ENCODE data around the gene CDX4. TPM values are rescaled to one million over a fixed set of nuclear protein-coding genes. Genes with fewer than 3 reads are reported as not detected.

Gene CDX4, protein sequence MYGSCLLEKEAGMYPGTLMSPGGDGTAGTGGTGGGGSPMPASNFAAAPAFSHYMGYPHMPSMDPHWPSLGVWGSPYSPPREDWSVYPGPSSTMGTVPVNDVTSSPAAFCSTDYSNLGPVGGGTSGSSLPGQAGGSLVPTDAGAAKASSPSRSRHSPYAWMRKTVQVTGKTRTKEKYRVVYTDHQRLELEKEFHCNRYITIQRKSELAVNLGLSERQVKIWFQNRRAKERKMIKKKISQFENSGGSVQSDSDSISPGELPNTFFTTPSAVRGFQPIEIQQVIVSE
- not detected for total RNA-seq

DNA sequence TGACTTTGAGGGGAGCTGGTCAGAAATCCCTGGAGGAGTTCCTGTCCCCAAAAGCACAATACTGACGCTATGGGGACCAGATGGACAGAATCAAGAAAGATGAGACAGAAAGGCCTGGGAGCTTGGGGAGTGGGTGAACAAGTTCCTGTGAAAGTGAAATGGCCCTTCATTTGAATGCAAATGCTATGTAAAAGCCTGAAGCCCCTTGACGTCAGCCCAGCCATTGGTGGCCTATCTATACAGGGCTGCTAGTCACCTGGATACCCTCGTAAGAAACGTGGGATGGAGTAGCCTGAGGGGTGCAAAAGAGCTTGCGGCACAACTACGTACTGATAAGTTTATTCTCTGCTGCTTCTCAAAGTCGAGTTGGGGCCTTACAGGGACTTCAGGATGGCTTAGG, at the start of gene CDX4:
Gene CDX4 (plus strand): TSS at position 223 of the 400 bp plus-strand sequence. CDS start 201 bp downstream, outside the sequence.
- peaks cover 0 to 58% of the 10 kb centered on the region in 2 donors for H3K27me3 ChIP-seq
- H3K9me3 ChIP-seq = no peaks in the 10 kb centered on the region
- WGBS, 2 donors = 40 to 50% methylated on average over 4 to 7 of the region's 7 CpGs
- TF ChIP-seq, protein P1, sequence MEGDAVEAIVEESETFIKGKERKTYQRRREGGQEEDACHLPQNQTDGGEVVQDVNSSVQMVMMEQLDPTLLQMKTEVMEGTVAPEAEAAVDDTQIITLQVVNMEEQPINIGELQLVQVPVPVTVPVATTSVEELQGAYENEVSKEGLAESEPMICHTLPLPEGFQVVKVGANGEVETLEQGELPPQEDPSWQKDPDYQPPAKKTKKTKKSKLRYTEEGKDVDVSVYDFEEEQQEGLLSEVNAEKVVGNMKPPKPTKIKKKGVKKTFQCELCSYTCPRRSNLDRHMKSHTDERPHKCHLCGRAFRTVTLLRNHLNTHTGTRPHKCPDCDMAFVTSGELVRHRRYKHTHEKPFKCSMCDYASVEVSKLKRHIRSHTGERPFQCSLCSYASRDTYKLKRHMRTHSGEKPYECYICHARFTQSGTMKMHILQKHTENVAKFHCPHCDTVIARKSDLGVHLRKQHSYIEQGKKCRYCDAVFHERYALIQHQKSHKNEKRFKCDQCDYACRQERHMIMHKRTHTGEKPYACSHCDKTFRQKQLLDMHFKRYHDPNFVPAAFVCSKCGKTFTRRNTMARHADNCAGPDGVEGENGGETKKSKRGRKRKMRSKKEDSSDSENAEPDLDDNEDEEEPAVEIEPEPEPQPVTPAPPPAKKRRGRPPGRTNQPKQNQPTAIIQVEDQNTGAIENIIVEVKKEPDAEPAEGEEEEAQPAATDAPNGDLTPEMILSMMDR (IDR thresholded peaks at IDR 0.05) = no peak
- TF ChIP-seq POLR2A (IDR thresholded peaks at IDR 0.05) = no peak
- TF ChIP-seq EP300 (IDR thresholded peaks at IDR 0.05) = no peak
- DNase-seq (ENCODE audit: low spot score in 2 of 2) = no peak
- peaks cover 0 to 6% (median 0%) of the 10 kb centered on the region in 4 donors for H3K4me1 ChIP-seq
- H3K36me3 ChIP-seq = no peaks in the 10 kb centered on the region
- H3K4me3 ChIP-seq = no peak within 1 kb of the TSS
- H3K27ac ChIP-seq = no peak within 1 kb of the TSS

DNA sequence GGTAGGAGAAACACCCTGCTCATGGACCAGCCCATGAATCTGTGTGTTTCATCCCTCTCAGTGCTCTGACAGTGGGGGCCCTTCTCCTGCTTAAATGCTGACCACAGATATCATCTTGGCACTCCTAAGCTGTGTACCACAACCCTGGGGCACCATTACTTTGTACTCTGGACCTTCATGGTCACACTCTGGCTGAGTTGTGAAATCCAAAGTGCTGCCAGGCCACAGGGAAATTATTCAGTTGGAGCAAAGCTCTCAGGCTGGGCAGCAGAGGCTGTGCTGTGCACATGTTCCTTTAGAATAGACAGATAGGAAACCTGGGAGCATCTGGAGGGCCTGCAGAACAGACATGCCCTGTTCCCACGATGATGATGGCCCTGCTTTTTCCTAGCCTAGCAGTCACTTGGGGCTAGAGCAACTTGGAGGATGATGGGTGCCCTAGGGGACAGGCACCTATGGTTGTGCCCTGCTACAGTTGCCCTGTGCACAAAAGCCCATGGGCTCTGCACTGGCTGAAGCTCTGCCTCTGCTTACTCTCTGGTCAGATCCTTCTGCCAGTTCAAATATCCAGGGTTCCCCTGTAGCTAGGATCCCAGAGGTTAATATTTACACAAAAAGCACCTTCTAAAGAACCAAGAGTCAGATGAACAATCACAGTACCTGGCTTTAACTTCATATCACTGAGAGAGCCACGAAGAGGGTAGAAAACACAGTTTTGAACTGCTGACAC, 48.5 kb upstream of the CDX4 start:
- no peak for DNase-seq (ENCODE audit: low spot score in 2 of 2)
- TF ChIP-seq EP300 (IDR thresholded peaks at IDR 0.05) (no peak), POLR2A (IDR thresholded peaks at IDR 0.05) (no peak)
- TF ChIP-seq, protein P1 (IDR thresholded peaks at IDR 0.05) = no peak
- Histone ChIP-seq H3K4me3 (no peak overlapping the region), H3K27ac (no peak overlapping the region), H3K36me3 (no peaks in the 10 kb centered on the region), H3K4me1 (no peaks in the 10 kb centered on the region), H3K27me3 (peaks cover 0 to 9% of the 10 kb centered on the region in 2 donors), H3K9me3 (no peaks in the 10 kb centered on the region)
- WGBS, 2 donors = 31 to 73% methylated on average over 2 of the region's 2 CpGs

- no peak for TF ChIP-seq POLR2A (IDR thresholded peaks at IDR 0.05)
- TF ChIP-seq, protein P1 (IDR thresholded peaks at IDR 0.05) = no peak
- TF ChIP-seq EP300 (IDR thresholded peaks at IDR 0.05) = no peak
- Histone ChIP-seq H3K4me1 (no peaks in the 10 kb centered on the region), H3K27me3 (peaks cover 0 to 9% of the 10 kb centered on the region in 2 donors), H3K9me3 (no peaks in the 10 kb centered on the region), H3K4me3 (no peak overlapping the region), H3K27ac (no peak overlapping the region), H3K36me3 (no peaks in the 10 kb centered on the region)
- DNase-seq (ENCODE audit: low spot score in 2 of 2) = no peak
- WGBS, 2 donors = 64 to 87% methylated on average over 4 of the region's 4 CpGs
These were observed 46.6 kb upstream of the CDX4 start for GRCh38 chrX:73400136-73400748.

DNA sequence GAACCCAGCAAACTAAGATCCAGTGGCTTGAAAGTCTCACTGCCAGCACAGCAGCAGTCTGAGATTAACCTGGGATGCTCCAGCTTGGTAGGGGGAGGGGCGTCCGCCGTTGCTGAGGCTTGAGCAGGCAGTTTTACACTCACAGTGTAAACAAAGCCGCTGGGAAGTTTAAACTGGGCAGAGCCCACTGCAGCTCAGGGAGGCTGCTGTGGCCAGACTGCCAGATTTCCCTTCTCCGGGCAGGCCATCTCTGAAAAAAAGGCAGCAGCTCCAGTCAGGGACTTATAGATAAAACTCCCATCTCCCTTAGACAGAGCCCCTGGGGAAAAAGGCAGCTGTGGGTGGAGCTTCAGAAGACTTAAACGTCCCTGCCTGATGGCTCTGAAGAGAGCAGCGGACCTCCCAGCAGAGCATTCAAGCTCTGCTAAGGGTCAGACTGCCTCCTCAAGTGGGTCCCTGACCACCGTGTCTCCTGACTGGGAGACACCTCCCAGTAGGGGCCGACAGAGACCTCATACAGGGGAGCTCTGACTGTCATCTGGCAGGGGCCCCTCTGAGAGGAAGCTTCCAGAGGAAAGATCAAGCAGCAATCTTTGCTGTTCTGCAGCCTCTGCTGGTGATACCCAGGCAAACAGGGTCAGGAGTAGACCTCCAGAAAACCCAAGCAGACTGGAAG, 45.1 kb upstream of the CDX4 start:
- no peak for DNase-seq (ENCODE audit: low spot score in 2 of 2)
- WGBS, 2 donors = 23 to 34% methylated on average over 7 to 9 of the region's 9 CpGs
- TF ChIP-seq POLR2A (IDR thresholded peaks at IDR 0.05) (no peak), EP300 (IDR thresholded peaks at IDR 0.05) (no peak)
- TF ChIP-seq, protein P1 (IDR thresholded peaks at IDR 0.05) = no peak

More for the DNA sequence above, 45.1 kb upstream of the CDX4 start:
- no peaks in the 10 kb centered on the region for H3K36me3 ChIP-seq
- H3K9me3 ChIP-seq = peaks cover 0 to 3% (median 0%) of the 10 kb centered on the region in 4 donors
- H3K4me1 ChIP-seq = no peaks in the 10 kb centered on the region
- no peak overlapping the region for H3K27ac ChIP-seq
- H3K27me3 ChIP-seq = peaks cover 0 to 9% of the 10 kb centered on the region in 2 donors
- no peak overlapping the region for H3K4me3 ChIP-seq

Data from tibial nerve (tissue), 4 donors.